Measurements from ENCODE around the gene ANKRD35. TPM values are rescaled to one million over a fixed set of nuclear protein-coding genes. Genes with fewer than 3 reads are reported as not detected.
A peak's percentile ranks its signal among the peaks of the same experiment; 100 is the strongest.

The ANKRD35 gene
- total RNA-seq, 1 donor from 2014 or later: not detected

DNA sequence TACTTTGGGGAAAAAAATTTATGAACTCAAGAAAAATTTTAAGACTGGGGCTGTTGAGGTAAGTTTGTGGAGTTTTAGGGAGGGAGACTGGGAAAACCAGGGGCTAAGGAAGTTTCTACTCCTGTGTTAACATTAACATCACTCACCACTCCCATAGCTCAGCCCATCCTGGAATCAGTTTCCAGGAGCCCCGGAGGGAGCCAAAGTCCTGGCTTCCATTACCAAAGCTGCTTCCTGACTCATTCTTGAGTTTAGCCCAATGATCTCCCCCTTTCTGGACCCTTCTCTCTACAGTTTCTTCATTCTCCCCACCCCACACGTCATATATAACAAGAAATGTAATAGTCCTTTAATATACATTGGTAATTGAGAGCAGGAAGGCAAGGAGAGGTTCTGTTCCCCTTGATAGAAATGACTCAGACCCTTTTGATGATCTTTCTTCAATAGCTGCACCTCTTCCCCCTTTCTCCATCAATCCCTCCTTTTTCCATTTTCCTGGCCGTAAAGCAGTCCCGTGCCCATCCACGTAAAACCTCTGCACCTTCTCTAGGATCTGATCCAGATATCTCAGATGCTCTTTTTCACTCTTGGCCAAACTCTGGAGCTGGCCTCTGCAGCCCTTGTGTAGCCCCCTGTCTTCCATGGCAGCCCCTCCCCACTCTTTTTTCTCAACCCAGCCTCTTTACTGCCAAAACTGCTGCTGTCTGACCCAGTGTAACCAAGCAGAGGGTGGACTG, 22.2 kb downstream of the ANKRD35 start:
- Mint-ChIP-seq H3K27me3 (ENCODE audit: unreplicated experiment) (peaks cover 47% of the 10 kb centered on the region), H3K27ac (ENCODE audit: unreplicated experiment) (no peak overlapping the region)

DNA sequence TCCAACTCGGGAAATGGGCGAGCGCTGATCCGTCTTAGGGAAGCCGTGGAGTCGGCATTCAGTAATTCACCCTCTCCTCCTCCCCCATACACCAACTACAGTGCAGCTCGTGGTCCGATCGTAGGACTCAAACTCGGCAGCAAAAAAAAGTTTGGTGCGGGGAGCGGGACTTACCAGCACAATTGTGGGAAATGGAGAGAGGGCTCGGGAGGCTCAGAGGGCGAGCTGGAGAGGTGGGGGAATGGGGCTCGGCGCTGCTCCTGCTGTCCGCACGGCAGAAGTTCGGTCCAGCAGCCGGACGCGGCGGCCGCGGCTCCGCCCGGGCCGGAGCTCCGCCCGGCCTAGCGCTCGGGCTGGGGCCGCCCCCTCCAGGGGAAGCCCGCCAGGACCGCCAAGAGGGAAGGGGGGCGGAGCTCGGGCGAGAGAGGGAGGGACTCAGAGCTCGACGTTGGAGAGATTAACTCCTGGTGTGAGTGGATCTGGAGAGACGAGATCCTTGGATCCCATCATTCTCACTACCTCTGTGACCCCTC, 26.1 kb downstream of the ANKRD35 start:
- peak overlapping the region; percentile 94 for H3K4me3 Mint-ChIP-seq (ENCODE audit: unreplicated experiment)
- H3K27me3 Mint-ChIP-seq (ENCODE audit: unreplicated experiment): peaks cover 13% of the 10 kb centered on the region
- H3K36me3 Mint-ChIP-seq (ENCODE audit: unreplicated experiment): peaks cover 15% of the 10 kb centered on the region
- TF ChIP-seq, protein P1, sequence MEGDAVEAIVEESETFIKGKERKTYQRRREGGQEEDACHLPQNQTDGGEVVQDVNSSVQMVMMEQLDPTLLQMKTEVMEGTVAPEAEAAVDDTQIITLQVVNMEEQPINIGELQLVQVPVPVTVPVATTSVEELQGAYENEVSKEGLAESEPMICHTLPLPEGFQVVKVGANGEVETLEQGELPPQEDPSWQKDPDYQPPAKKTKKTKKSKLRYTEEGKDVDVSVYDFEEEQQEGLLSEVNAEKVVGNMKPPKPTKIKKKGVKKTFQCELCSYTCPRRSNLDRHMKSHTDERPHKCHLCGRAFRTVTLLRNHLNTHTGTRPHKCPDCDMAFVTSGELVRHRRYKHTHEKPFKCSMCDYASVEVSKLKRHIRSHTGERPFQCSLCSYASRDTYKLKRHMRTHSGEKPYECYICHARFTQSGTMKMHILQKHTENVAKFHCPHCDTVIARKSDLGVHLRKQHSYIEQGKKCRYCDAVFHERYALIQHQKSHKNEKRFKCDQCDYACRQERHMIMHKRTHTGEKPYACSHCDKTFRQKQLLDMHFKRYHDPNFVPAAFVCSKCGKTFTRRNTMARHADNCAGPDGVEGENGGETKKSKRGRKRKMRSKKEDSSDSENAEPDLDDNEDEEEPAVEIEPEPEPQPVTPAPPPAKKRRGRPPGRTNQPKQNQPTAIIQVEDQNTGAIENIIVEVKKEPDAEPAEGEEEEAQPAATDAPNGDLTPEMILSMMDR (IDR thresholded peaks at IDR 0.05): peak; percentile 12
- H3K9me3 Mint-ChIP-seq (ENCODE audit: unreplicated experiment): no peaks in the 10 kb centered on the region
- DNase-seq (ENCODE audit: extremely low spot score, unreplicated experiment): peak; percentile 96
- peak overlapping the region; percentile 95 for H3K27ac Mint-ChIP-seq (ENCODE audit: unreplicated experiment)
- peaks cover 14% of the 10 kb centered on the region for H3K4me1 Mint-ChIP-seq (ENCODE audit: unreplicated experiment)

More for the DNA sequence above, 22.2 kb downstream of the ANKRD35 start:
- TF ChIP-seq, protein P1 (IDR thresholded peaks at IDR 0.05): no peak
- Mint-ChIP-seq H3K4me1 (ENCODE audit: unreplicated experiment) (peaks cover 5% of the 10 kb centered on the region), H3K36me3 (ENCODE audit: unreplicated experiment) (no peaks in the 10 kb centered on the region), H3K9me3 (ENCODE audit: unreplicated experiment) (no peaks in the 10 kb centered on the region), H3K4me3 (ENCODE audit: unreplicated experiment) (no peak overlapping the region)
- no peak for DNase-seq (ENCODE audit: extremely low spot score, unreplicated experiment)

DNA sequence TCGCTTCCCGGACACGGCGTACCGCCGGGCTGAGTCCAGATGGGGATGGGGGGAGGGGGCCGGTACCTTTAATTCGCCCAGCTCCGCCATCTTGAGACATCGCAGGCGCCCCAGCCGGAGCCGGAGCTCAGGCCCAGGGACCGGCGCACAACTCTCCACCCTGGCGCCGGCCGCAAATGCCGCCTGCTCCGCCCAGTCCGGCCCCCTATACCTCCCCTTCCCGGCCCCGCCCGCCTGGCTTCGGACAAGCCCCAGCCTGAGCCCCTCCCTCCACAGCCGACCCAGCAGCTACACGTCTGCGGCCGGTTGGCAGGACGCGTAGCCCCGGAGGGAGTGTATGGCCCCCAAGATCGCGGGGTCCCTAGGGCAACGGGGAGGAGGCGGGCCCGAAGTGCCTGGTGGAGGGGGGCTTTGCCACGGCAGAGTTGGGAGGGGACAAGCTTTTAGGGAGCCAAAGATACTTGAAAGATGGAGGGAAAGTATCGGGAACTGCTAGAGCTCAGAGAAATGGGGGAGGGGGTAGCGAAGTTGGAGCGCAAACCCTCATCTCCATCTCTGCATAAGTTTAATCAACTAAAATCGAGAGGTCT, 26.7 kb downstream of the ANKRD35 start, which contains the start of gene PIAS3:
Gene PIAS3, minus strand, starts transcription at position 181 of the 590 bp plus-strand sequence. Its CDS starts 91 bp downstream, at position 90.
- peak within 1 kb of the TSS; percentile 94 for H3K4me3 Mint-ChIP-seq (ENCODE audit: unreplicated experiment)
- H3K36me3 Mint-ChIP-seq (ENCODE audit: unreplicated experiment): peaks cover 16% of the 10 kb centered on the region
- H3K4me1 Mint-ChIP-seq (ENCODE audit: unreplicated experiment): peaks cover 14% of the 10 kb centered on the region
- H3K27me3 Mint-ChIP-seq (ENCODE audit: unreplicated experiment): peaks cover 8% of the 10 kb centered on the region
- H3K27ac Mint-ChIP-seq (ENCODE audit: unreplicated experiment): peak within 1 kb of the TSS; percentile 95
- peak; percentile 98 for DNase-seq (ENCODE audit: extremely low spot score, unreplicated experiment)
- H3K9me3 Mint-ChIP-seq (ENCODE audit: unreplicated experiment): no peaks in the 10 kb centered on the region
- TF ChIP-seq, protein P1 (IDR thresholded peaks at IDR 0.05): no peak

DNA sequence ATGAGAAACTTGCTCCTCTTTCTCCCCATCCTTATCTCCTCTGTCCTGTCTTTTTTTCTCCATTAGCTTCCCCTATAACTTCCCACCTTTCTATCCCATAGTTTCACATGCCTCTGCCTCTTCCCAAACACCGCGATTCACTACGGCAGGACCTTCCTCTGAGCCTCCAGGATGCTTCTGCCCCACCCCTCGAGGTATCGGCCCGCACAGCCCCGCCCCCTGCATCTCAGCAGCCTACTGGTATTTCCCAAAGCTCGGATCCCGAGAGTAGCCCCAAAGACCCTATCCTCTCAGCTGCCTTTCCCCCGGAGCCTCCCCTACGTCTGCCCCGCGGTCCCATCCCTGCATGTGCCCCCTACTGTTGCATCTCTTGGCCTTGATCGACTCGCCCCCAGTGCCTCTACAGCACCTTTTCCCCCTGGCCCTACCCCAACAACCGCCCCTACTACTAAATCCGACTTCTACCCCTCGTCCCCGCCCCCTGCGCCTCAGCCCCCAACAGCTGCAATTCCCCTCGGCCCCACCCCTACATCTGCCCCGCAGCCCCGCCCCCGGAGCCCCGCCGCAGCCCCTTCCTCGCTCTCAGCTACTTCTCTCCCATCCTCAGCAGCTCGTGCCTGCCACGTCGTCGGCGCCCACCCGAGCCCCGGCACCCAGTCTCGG, 27.3 kb downstream of the ANKRD35 start:
- no peak for DNase-seq (ENCODE audit: extremely low spot score, unreplicated experiment)

More for the DNA sequence above, 27.3 kb downstream of the ANKRD35 start:
- H3K27ac Mint-ChIP-seq (ENCODE audit: unreplicated experiment): peak overlapping the region; percentile 95
- H3K9me3 Mint-ChIP-seq (ENCODE audit: unreplicated experiment): no peaks in the 10 kb centered on the region
- H3K4me1 Mint-ChIP-seq (ENCODE audit: unreplicated experiment): peaks cover 14% of the 10 kb centered on the region
- TF ChIP-seq, protein P1 (IDR thresholded peaks at IDR 0.05): no peak
- peak overlapping the region; percentile 94 for H3K4me3 Mint-ChIP-seq (ENCODE audit: unreplicated experiment)
- peaks cover 2% of the 10 kb centered on the region for H3K27me3 Mint-ChIP-seq (ENCODE audit: unreplicated experiment)
- H3K36me3 Mint-ChIP-seq (ENCODE audit: unreplicated experiment): peaks cover 20% of the 10 kb centered on the region

All from osteocyte (in vitro differentiated cells).